ENCODE data around the gene NPEPPS. TPM values are rescaled to one million over a fixed set of nuclear protein-coding genes. Genes with fewer than 3 reads are reported as not detected.

Gene NPEPPS
- total RNA-seq, 1 experiment from 2014 or later = 117 TPM

DNA sequence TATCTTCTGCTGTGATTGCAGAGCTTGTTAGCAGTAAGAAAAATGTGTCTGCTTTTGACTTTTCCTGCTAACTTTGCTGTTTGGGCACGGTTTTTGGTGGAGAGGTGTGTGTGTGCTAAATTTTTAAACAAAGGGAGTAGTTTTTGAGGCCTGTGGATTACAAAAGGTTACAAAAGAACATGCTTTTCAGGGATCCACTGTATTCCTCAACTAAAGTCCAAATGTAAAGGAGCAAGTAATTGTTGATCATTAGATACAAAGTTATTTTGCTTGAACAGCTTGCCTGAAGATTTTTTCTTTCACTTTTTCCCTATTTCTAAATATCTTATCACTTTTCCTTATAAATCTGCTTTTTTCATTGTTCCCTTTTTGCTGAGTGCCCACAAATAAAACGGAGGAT lies 120.8 kb downstream of the NPEPPS start:
- H4K20me1 ChIP-seq (ENCODE audit: control insufficient read depth, insufficient read depth, insufficient read length) = no peaks in the 10 kb centered on the region
- H3K27ac Mint-ChIP-seq = peak overlapping the region in 1 of 3 experiments; percentile 55; a peak in 4 of 7 replicates
- no peak overlapping the region for H3K27ac ChIP-seq (ENCODE audit: insufficient read length, low read depth, low read length)

More for the DNA sequence above, 120.8 kb downstream of the NPEPPS start:
- Histone ChIP-seq H2BK5ac (ENCODE audit: insufficient read length, low read length) (no peak overlapping the region), H2BK120ac (ENCODE audit: low read depth, low read length, poor library complexity, severe bottlenecking) (no peak overlapping the region), H3K23me2 (ENCODE audit: insufficient read length, low read depth, low read length, poor library complexity, severe bottlenecking) (peaks cover 11% of the 10 kb centered on the region), H3K27me3 (ENCODE audit: insufficient read depth, low read length) (no peaks in the 10 kb centered on the region), H4K5ac (ENCODE audit: insufficient read length, low read depth, low read length) (no peak overlapping the region), H2BK15ac (ENCODE audit: low read depth, low read length) (no peak overlapping the region), H3K79me1 (ENCODE audit: insufficient read depth, low read depth, low read length, poor library complexity, severe bottlenecking) (peaks cover 9% of the 10 kb centered on the region), H3K14ac (ENCODE audit: insufficient read depth, low read length) (no peak overlapping the region), H3K9me3 (ENCODE audit: control insufficient read depth, low read depth, low read length) (no peaks in the 10 kb centered on the region), H3K79me2 (ENCODE audit: insufficient read depth, low read length) (peaks cover 29% of the 10 kb centered on the region), H3K9ac (ENCODE audit: extremely low read depth, insufficient read length, low read length) (peak overlapping the region; percentile 45), H3K56ac (ENCODE audit: insufficient read length, low read depth, low read length) (no peak overlapping the region), H2BK20ac (ENCODE audit: low read depth, low read length, poor library complexity, severe bottlenecking) (no peak overlapping the region), H3T11ph (ENCODE audit: low read length) (no peak overlapping the region), H3K18ac (ENCODE audit: insufficient read length, low read depth, low read length) (no peak overlapping the region), H3K4me1 (ENCODE audit: insufficient read depth, low read length) (no peaks in the 10 kb centered on the region), H2BK12ac (ENCODE audit: insufficient read length, low read depth, low read length) (no peak overlapping the region), H4K91ac (ENCODE audit: insufficient read length, low read depth, low read length) (no peak overlapping the region), H3K4ac (ENCODE audit: low read depth, low read length) (no peak overlapping the region), H2AFZ (ENCODE audit: low read length) (no peak overlapping the region), H4K8ac (replicated peaks; ENCODE audit: insufficient read length, low read depth, low read length) (no peak overlapping the region), H3K23ac (ENCODE audit: insufficient read length, low read depth, low read length) (no peak overlapping the region), H2AK5ac (ENCODE audit: insufficient read length, low read length) (no peak overlapping the region), H3K4me2 (ENCODE audit: insufficient read depth, insufficient read length, low read length) (peak overlapping the region; percentile 89)
- Mint-ChIP-seq H3K4me1 (peaks cover 34 to 44% of the 10 kb centered on the region in 2 experiments), H3K9me3 (no peaks in the 10 kb centered on the region; a peak in 1 of 5 replicates), H3K27me3 (ENCODE audit: low read depth) (no peaks in the 10 kb centered on the region), H3K4me3 (peak overlapping the region; percentile 89), H3K36me3 (ENCODE audit: insufficient read depth in 1 of 3, low read depth in 3 of 3) (peaks cover 50 to 61% (median 57%) of the 10 kb centered on the region in 3 experiments)
- WGBS (ENCODE audit: extremely low coverage, insufficient read length, low lambda C conversion rate) = no CpG with 5 or more reads among the region's 2 CpGs
- no peak for DNase-seq
- TF ChIP-seq, protein P1, sequence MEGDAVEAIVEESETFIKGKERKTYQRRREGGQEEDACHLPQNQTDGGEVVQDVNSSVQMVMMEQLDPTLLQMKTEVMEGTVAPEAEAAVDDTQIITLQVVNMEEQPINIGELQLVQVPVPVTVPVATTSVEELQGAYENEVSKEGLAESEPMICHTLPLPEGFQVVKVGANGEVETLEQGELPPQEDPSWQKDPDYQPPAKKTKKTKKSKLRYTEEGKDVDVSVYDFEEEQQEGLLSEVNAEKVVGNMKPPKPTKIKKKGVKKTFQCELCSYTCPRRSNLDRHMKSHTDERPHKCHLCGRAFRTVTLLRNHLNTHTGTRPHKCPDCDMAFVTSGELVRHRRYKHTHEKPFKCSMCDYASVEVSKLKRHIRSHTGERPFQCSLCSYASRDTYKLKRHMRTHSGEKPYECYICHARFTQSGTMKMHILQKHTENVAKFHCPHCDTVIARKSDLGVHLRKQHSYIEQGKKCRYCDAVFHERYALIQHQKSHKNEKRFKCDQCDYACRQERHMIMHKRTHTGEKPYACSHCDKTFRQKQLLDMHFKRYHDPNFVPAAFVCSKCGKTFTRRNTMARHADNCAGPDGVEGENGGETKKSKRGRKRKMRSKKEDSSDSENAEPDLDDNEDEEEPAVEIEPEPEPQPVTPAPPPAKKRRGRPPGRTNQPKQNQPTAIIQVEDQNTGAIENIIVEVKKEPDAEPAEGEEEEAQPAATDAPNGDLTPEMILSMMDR (conservative IDR thresholded peaks at IDR 0.05) = no peak
